GM21717 (cell line): Measurements from ENCODE around the gene MICAL2.

ENCODE experiments used
- ATAC-seq: cut with Tn5 transposase; IDR thresholded peaks from one replicate; pipeline ENCODE4 v1.9.1; 2021; ENCODE audit warnings: mild to moderate bottlenecking, moderate library complexity; ENCODE audit not compliant: unreplicated experiment

MICAL2 gene

DNA sequence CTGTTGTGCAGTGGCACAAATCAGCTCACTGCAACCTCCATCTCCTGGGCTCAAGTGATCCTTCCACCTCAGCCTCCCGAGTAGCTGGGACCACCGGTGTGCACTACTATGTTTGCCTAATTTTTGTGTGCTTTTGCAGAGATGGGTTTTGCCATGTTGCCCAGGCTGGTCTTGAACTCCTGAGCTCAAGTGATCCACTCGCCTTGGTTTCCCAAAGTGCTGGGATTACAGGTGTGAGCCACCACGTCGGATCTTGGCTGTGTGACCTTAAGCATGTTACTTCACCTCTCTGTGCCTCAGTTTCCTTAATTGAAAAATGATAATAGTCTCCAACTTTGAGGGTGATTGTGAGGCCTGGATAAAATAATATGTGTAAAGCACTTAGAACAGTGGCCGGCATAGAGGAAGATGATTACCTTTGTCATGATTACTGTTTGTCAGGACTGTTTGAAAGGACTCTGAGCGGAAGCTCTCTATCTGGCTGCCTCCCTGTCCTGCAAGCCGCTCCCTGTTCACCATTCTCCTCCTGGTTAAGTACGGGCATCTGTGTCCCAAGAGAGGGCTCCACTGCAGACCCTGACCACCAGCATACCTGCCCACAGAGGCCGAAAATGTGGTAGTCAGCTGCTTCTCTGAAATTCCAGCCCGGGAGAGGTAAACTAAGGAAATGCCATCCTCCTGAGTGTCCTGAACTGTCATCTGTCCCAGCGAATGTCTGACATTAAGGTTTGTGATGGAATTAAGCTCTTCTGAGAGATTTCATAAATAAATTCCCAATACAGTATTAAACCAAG is 73.6 kb downstream of the MICAL2 start:
- no peak for ATAC-seq

DNA sequence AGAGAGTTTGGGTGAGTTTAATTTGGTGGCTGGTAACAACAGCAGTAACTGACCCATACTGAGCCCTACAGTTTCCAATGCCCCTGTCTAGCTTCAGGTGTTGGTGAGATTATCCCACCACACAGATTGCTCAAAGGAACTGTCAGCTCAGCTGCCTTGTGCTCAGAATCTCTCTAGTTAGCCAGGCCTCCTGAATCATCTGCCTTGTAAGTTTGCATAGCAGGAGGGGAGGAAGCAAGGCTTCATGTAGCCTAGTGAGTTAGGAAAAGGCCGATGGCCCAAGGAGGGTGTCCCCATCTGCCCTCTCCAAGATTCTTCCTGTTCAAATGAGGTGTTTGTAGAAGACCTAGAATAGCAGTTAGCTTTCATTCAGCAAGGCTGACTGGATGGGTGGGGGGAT is 74.3 kb downstream of the MICAL2 start:
- ATAC-seq, result no peak

DNA sequence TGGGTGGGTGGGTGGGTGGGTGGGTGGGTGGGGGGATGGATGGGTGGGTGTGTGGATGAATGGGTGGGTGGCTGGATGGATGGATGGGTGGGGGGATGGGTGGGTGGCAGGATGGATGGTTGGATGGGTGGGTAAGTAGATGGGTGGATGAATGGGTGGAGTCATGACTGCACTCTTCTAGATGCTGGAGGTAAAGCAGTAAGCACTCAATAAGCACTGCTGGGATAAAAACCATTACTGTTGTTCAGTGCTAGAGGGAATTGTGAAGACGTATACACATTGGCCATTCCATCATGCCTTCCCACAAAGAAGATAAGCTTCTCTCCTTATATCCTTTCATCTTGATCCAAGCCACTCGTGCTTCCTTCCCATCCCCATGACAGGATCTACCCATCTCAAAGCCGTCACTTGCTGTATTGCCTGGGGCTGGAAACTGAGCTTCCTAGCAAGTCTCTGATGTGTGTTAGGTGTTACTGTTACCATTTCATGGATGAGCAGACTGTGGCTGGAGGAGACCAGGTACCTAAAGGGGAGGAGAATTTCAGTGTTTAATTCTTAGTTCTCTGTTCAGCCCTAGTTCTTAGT is 74.8 kb downstream of the MICAL2 start:
- ATAC-seq, result no peak

DNA sequence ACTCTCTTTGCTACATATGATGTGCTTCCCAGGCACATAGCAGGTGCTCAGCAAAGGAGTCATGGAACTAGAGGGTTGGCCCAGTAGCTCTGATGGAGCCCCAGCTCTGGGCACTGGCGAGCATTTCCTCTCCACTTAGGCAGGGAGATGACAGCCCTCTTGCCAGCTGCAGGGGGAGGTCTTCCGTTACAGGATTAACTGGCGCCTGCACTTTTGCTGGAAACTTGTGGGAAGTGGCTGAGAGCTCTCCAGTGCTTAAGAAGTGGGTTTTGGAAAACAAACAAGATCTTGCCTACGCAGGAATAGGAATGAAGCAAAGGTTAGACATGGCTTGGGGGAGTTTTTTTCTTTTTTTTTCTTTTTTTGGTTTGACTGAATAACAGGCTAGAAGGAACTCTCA is 75.5 kb downstream of the MICAL2 start:
- no peak for ATAC-seq

DNA sequence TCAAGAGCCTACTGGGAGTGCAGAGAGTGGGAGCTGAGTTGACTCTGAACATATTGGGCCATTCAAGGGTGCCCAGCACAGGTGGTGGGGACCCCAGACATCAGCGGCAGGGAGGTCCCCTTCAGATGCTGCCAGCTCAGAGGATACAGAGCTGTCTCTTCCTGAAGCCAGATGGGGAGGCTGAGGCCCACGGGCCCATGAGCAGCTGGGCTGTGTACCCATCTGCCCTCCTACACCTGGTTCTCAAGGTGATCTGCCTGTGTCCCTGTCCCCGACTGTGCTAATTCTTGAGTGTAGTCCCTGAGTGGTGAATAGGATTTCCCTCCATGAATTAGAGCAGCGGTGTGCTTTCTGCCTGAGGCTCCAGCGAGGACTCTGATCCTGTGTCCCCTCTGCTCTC is 76.3 kb downstream of the MICAL2 start:
- no peak for ATAC-seq

DNA sequence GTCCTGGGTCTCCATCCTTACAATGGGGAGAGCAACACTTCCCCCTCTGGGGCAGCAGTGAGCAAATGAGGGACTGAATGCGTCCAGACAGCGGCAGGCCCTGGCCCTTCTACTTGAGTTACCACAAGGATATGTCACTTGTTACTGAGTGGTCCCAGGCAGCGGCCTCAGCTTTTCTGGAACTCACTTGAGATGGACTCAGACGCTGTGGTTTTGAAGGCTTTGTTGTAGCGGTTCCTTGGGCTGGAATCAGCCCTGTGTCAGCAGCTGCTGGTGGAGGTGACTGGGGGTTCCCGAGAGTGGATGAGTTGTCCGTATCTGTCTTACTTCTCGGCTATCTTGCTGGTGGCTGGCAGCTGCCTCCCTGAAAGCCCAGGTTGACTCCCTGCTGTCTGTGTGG is 77.0 kb downstream of the MICAL2 start:
- ATAC-seq, result no peak

DNA sequence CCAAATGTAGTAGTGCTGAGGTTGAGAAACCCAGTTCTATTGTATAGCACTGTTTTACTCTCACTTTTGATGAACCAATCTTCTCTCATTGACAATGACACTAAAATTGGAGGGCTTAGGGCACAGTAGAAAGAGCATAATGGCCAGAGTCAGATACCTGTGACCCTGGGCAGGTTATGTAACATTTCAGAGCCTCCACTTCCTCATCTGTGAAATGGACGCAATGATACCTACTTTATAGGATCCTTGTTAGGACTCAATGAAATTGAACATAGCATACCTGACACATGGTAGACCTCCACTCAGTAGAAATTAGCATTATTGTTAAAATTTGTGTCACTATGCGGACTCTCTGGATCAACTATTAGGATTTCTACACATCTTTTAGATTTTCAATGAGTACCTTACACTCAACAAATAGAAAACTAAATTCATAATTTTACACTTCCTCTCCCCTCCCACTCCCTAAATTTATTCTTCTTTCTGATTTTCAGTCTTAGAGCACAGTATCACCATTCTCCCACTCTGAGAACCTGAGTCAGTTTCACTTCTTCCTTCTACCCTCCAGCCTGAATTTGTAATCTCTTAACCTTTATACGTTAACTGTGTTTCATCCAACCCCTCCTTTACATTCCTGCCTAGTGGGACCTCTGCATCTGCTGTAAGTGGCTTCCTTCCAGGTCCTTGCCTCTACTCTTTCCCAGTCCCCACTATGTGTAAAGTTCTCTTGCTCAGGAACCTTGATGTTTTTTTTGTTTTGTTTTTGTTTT is 78.3 kb downstream of the MICAL2 start:
- peak; percentile 87 for ATAC-seq

DNA sequence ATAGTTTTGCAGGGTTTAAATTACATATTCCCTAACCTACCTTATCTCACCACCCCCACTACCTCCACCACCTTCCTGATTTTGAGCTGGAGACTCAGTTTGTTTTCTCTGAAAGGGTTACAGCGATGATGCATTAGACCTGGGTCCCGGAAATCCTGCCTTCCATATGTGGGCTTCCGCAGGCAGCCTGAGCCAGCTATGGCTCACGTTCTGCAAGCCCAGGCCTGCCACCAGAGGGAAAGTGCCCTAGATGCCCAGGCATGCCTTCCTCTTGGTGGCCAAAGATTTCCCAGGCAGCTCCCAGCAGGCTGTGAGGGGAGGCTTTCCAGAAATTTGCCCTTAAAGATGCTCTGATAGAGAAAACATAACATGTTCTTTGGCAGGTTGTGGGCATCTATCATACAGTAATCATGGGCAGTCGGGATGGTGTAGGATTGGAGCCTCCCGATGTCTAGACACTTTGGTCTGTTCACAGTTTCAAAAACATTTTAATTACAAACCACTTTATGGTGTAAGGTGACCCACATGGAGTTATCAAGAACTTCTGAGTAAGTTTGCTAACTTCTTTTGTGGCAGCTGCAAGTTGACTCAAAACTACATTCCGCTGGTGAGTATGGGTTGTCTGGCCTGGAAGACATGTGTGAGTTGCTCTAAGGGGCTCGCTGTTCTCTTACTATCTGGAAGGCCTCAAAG is 79.3 kb downstream of the MICAL2 start:
- no peak for ATAC-seq

DNA sequence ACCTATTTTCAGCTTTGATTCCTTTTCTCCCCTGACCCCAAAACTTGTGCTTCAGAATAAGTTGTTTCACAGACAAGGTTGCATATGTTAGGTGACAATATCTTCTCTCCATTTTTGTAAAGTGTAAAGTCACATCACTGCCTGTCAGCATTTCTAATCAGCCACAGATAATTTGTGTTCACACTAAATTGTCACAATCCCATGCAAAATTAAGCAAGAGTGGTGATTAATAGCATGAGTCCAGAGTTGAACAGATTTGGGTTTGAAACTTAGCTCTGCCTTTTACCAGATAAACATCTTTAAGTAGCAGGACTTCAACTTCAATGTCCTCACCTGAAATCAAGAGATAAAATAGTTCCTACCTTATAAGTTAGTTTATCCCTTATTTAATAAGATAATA is 80.1 kb downstream of the MICAL2 start:
- ATAC-seq, result no peak

DNA sequence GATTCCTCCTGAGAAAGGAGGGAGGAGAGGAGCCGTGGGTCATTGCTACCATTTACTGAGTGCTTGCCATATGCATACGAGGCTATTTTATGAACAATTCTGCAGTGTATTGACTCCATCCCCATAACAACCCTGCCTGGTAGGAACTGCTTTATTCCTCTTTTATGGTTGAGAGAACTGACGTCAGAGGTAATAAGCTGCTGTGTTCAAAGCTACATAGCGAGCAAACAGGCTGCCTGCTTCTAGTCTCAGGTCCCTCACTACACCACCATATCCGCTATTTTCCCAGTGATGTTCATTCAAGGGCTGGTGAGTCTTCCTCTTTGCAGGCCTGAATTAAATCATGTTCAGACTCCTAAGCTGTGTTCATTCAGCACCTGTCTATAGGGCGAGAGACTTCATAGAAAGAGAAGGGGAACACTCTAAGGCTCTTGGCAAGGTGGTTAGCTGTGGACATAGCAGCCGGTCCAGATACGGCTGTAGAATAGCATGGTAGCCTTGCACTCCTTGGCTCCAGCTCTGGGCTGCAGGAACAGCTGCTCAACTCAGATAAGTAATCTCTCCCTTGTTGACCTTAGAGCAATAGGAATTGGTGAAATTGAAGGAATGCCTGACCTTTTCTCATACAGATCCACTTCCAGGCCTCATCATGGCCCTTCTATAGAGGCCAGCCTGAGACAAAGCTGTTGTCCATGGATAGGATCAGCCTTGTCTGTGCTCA is 82.6 kb downstream of the MICAL2 start:
- no peak for ATAC-seq

DNA sequence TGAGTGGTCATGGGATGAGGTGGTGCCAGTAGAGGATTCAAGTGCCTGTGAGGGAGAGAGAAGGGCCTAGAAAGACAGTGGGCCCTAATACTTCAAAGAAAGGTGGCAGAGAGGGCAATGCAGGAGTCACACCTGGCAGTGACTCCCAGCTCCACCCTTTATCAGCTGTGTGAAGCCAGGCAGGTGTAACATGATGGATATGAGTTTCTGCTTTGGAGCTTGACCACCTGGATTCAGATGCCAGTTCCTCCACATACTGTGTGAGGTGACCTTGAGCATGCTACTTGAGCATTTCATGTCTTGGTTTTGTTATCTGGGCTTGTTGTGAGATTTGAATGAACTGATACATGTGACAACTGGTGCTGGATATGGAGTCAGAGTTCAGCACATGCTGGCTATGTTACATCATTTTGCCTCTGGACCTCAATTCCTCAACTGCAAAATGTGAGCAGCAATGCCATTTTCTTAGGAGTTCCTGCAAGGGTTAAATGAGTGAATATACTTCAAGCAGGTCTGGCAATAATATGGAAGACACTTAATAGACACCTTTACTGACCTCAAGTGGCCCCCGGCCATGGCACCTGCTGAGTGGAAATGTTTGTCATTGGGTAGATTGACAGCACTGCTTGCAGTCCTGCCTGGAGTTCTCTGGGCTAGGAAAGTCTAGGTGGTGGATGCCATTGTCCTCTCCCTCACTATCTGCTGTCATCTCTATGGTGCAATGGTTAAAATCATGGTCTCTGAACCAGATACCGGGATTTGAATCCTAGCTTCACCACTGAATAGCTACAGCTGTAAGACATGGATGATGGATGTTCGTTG is 83.3 kb downstream of the MICAL2 start:
- ATAC-seq, result no peak

DNA sequence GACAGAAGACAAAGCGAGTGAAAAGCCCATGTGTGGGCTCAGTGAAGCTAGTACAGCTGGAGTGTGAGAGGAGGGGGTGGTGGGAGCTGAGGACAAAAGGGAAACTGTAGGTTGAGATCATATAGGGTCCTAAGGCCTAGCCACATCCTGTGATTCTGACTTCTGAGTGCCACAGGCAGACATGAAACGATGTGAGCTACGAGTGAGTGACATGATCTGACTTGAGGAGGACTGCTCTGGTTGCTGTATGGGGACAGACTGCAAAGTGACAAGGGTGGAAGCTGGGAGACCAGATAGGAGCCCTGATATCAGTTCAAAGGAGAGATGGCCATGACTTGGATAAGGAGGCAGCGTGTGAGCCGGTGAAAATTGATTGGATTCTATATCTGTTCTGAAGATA is 85.4 kb downstream of the MICAL2 start:
- peak; percentile 81 for ATAC-seq

DNA sequence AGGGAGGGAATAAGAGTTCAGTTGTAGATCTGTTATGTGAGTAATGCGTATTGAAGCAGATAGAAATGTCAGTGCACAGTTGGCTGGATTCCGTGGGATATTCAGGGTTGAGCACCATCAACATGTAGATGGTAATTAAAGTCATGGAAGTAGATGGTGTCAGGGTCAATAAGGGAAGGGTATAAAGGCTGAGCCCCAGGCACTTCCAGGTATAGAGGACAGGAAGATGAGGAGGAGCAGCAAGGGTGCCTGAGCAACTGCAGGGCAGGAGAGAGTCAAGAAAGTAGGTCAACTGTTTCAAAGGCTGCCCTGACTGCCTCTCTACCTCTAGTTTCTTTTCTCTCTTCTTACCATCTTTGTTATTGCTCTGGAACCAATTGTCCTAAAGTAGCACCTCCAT is 85.9 kb downstream of the MICAL2 start:
- ATAC-seq, result no peak

DNA sequence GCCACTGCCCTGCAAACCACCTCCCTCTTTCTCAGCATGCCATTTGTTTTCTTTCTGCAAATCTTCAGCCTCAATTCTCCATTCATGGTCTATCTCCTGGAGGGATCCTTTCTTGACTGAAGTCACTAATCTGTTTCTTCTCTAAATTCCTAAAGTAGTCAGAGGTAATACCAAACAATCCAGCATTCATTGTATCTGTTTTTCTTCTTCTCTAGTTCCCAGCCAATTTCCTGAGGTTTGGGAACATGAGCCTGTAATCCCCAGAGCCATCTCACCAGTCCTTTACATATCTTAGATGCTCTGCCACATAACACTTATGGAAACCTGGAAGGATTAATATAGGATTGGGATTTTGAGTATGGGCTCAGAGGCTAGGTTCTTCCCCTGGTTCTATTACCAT is 86.5 kb downstream of the MICAL2 start:
- no peak for ATAC-seq

DNA sequence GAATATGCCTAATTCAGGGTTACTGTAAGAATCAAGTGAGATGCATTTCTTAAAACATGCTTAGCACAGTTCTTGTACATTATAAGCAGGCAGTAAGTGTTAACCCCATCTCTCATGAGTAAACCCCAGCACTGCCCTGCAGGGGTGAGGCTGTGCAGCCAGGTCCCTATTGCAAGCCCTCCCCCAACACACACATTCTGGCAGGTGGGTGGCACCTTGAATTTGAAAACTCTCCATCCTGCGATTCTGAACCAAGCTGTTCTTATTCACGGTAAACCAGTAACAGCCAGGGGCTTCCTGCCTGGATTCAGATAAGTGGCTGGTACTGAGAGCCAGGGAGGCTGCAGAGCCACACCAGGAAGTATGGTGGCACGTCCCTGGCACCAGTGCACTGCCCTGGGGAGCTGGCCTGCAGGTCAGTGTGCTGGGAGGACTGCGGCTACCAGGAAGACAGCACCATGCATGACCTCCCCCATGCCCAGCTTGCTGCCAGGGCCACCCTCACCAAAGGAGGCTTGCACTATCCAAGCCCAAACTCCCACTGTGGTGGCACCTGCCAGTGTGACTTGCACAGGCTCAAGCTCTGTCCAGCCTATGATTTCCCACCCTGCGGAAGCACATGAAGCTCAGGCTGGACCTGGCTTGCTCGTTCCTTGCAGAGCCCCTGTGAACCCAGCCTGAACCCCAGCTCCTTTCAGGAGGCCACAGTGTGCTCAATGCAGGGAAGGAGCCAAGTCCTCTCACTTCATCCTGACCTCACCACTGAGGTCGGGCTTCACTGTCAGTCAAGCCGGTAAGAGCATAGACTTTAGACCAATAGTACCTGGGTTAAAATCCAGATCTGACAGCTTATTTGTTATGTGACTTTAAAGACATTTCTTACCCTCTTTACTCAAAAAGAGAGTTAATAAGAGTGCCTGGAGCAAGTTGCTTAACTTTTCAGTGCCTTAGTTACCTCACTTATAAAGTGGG is 88.1 kb downstream of the MICAL2 start:
- ATAC-seq, result no peak

DNA sequence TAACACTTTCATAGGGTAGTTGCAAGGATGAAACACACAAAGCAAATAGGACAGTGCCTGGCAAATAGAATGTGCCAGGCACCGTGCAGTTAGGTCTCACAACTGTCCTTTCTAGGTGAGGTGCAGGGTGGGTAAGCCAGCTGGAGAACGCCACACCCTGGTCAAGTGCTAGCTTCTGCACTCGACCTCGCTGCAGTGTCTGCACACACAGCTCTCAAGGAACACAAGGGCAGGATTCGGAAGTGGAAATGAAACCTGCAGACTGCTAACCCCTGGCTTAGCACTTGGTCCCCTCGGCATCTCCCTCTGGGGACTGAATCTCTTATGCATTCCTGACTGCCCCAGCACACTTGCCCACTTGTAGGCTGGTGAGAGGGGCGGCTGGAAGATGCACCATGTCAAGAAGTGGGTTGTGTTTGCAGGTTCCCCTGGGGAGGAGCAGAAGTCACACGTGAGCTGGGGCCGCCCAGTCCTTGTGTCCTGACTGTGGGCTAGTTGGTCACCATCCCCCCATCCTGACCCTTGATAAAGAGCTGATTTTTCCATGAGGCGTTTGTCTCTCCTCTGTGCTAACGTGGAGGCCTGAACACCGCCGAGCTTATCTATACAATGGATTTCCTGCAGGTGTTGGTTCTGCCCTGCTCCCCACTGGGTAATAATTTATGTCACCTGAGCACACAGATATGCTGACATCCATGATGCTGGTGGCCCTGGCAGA is 89.0 kb downstream of the MICAL2 start:
- ATAC-seq, result no peak

DNA sequence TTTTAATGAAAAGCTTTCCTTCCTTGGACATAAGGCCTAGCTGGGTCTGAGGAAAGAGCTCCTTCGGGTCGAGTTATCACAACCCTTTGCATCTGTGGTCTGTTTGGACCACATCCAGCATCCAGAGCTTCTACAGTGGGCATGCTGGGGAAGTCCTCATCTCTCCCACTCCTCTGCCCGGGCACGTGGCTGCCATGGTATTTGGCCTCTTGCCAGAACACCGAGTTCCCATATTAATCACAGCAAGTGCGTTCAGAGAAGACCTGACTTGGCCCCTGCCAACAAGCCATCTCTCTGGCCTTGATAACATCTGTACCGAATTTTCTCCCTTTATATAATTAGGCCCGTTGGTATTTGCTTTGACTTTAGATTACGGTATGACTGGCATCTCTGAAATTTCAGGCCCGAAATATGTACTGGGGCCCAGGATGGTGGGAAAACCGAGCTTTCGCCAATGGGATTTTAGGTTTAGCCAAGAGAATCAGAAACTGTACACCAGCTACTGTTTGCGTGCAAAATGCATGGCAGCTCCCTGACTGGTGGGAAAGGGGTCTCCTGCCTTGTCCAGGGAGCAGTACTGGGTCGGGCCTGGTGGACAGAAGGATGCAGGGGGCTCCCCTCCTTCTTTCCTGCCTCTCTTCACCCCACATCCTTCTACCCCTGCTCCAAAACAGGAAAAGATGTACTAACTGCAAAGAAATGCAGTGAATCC is 90.0 kb downstream of the MICAL2 start:
- ATAC-seq, result no peak
